Measurements from ENCODE around the gene TSPAN9.

The TSPAN9 gene

DNA sequence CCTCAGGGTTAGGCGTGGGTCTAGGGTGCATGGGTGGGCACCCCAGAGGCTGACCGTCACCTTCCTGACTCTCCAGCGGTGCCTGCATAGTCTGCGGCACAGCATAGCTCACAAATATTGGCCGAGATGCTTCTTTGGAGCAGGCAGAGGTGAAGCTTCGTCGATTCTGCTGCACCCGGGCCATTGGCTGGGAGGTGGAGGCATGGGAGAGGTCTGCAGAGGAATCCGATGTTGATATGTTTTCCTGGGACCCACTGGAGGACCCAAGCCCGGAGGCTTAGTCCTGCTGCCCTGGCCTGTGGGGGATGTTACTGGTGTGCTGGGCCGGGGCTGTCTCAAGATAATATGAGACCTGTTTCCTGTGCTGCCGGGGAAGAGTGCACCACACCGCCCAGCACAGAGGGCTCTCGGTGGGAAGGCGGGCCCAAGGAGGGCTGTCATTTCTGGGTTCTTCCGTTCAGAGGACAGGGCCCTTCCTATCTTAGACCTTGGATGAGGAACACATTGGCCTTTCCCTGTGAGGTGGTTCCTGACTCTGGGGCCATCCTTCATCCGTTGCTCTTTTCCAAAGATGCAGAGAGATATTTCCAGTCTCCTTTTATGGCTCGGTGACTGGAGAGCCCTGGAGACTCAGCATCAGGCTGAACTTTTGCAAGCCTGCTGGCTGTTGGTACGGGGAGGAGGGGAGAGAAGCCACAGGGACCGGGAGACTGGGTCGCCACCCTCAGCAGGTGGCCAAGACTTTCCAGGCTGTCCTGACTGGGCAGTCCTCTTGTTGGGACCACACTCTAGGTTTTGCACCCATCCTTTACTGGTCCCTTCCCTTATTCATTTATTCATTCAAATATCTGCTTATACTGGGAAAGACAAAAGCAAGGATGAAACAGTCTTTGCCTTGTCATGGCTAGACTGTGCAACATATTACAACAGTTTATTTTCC, 143.5 kb downstream of the TSPAN9 start:
- DNase-seq (ENCODE audit: extremely low read depth in 1 of 2, low read depth in 1 of 2), result no peak

DNA sequence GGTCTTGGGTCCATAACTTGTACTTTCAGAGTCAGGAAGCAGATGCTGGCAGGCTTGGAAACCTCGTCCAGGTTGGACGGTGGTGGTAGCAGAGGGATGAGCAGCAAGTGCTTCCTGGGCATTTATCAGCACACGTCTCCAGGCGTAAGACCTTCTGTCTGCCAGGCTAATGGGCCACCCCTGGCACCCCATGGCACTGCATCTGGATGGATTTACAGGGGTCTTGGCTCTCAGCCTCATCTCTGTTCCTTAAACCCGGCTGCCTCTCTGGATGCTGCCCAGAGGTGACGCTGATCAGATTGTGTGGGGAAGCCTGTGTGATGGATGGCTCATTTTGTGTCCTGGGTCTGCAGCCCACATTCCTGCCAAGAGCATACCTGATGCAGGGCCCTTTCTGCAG, 145.1 kb downstream of the TSPAN9 start:
- DNase-seq (ENCODE audit: extremely low read depth in 1 of 2, low read depth in 1 of 2), result no peak

DNA sequence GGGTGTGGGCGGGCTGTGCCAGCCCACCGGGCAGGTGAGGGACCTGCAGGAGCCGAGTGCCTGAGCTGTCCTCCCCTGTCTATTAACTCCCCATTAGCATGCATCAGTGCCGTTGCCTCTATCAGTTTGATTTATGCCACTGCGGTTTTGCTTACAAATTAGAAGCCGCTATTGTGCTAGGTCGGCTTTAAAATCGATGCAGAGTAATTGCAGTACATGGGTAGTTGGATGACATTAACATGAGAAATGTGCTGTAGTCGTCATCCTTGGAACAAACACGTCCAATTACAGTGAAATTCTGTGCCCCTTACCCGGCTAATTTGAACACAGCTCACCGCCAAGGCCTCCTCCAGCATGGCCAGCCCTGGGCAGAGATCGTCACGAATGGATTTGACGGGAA, 145.8 kb downstream of the TSPAN9 start:
- no peak for DNase-seq (ENCODE audit: extremely low read depth in 1 of 2, low read depth in 1 of 2)

DNA sequence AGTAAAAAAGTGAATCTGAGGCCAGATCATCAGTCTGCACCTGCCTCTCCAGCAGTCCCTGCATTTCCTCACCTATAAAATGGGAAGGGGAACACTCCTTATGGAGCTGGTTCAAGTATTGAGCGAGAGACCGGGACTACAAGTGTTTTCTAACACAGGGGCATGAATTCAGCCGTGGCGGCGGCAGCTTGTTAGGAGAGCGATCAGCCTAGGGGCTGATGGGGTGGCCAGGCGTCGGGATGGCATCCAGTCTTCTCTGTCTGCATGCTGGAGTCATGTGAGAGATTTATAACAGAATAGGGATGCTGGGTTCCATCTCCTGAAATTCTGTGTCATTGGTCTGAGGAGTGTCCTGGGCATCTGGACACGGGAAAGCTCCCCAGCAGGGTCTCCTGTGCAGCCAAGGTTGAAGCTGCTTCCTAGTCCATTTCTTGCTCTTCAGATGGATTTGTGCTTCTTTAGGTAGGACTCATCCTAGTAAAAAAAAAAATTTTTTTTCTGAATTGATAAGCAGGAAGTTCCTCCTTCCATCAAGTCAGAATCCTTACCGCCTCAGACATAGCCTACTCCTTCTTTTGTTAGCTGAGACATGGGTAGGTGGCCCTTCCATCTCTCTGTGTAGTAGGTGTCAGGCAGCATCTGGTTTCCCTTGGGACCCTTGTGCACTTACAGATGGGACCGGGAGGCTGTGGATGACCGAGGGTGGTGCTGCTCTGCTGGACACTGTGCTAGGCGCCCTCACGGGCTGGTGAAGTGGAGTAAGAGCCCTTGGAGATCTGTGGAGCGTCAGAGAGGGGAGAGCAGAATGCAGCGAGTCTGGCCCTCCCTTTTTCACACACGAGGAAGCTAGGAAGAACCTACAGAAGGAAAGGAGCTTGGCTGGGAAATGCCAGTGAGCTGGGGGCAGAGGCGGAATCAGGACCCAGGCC, 146.7 kb downstream of the TSPAN9 start:
- DNase-seq (ENCODE audit: extremely low read depth in 1 of 2, low read depth in 1 of 2), result no peak

DNA sequence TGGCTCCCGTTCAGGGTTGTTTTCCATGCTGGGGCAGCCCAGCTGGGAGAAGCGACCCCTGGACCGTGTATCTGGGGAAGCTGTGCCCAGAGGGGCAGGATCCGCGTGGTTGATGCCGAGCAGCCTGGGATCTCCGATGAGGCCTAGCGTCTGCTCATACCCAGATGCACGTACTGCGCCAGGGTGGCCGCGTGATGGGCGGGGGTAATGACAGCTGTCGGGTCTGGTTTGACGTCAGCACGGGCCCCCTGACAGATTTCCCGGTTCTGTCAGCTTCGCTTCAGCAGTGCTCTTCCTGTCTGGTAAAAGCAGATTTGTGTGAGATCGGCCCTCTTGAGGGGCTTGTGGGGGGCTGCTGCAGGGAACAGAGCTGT, 147.3 kb downstream of the TSPAN9 start:
- no peak for DNase-seq (ENCODE audit: extremely low read depth in 1 of 2, low read depth in 1 of 2)

DNA sequence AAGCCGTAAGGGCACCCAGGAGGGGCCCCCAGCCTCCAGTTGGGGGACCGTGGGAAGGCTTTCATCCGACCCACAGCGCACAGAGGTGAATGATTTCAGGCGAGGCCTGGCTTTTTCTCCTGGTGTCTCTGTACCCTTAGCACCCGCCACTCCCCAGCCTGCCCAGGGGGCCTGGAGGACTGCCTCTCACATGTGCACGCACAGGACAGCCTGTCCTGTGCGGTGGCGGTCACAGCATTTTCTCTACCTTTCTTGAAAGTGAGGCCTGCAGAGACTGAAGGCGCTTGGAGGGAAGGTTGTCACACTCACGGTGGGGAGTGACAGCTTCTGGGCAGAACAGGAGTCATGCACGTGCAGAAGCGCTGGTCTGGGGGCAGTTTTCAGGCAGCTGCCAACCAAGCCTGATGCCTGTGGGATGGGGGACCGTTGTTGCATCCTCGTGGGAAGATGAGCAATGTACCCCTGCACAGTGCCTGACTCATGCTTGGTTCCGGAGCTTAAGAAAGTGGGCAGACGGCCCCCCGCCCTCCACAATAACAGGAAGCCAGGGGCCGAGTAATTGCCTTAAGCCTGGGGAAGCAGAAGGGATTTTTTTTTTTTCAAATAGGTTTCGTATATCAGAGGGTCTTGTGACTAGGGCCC, 148.1 kb downstream of the TSPAN9 start:
- no peak for DNase-seq (ENCODE audit: extremely low read depth in 1 of 2, low read depth in 1 of 2)

DNA sequence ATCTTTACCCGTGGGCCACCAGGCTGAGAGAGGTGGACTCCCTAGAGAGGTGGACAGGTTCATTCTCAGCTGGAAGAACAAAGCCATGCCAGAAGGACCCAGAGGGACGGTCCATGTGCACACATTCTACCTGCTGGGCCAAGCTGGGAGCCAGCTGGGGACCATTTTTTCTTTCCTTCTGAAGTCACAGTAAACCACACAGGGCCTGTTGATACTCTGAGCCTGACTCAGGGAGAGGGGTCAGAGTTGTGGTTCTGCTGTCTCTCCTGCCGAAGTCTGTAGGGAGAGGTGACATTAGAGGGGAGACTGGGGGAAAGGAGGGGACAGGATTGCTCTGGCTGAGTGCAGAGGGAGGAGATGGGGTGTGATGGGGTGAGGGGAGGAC, 148.6 kb downstream of the TSPAN9 start:
- DNase-seq (ENCODE audit: extremely low read depth in 1 of 2, low read depth in 1 of 2), result no peak

DNA sequence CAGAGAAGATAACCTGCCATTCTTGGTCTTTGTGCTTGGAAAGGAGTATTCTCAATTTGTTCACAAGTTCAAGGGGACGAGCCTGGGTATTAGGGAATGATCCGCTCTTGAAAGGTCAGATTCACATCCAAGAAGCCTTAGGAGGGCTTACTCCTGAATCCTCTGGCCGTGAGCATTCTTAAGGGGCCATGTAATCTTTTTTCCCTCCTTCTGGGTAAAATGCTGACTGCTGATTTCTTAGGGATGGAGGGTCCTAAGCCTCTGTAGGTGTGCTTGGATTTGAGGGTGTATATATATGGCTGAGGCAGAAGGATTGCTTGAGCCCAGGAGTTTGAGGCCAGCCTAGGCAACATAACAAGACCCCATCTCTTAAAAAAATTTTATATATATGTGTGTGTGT, 149.1 kb downstream of the TSPAN9 start:
- DNase-seq (ENCODE audit: extremely low read depth in 1 of 2, low read depth in 1 of 2), result no peak

DNA sequence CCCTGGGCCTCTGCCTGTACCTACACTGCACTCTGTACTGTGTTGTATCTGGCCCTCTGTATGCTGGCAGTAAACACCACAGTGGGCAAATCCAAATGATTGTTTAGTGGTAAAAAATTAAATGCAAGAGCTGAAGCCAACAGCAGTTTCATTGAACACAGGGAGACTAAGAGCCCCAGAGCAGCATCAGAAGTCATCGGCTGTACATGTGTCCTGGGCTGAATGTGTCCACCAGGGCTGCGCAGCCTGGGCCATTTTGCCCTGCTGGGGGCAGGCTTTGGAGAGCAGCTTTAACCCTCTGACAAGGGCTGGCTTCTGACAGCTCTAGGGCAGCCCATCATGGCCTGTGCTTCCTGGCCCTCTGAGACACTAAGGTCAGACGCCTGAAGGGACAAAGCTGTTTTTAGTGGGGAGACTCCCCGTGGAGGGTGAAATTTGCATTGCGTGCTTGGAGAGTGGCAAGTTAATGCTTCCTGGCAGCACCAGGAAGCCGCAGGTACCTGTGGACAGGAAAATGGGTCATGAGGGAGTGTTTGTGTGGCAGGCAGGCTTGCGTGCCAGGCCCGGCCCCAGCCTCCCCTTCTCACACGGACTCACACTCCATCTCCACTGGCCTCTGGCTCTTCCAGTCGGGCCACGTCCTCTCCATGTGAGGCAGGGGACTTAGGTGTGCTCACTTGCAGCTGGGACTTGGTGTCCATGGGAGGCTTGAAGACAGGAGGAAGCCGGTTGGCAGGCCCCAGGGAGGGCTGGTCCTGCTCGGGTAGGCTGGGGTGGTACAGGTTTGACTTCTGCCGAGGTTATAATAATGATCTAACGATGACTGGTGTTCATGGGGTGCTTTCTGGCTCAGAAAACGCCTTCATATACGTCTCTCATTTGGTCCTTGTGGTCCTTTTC, 150.1 kb downstream of the TSPAN9 start:
- DNase-seq (ENCODE audit: extremely low read depth in 1 of 2, low read depth in 1 of 2), result no peak

DNA sequence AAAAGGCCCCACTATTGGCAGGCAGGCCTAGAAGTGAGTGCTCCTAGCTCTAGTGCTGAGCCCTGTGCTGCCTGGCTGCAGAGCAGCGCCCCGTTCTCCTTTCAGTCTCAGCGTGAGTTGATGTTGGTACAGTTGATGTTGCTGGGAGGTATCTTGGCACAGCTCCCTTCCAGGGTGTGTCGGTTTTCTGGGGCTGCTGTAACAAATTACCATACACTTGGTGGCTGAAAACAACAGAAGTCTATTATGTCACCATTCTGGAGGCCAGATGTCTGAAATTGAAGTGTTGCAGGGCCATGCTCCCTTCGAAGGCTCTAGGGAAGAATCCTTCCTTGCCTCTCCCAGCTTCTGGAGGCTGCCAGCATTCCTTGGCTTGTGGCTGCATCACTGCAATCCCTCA, 151.4 kb downstream of the TSPAN9 start:
- no peak for DNase-seq (ENCODE audit: extremely low read depth in 1 of 2, low read depth in 1 of 2)

DNA sequence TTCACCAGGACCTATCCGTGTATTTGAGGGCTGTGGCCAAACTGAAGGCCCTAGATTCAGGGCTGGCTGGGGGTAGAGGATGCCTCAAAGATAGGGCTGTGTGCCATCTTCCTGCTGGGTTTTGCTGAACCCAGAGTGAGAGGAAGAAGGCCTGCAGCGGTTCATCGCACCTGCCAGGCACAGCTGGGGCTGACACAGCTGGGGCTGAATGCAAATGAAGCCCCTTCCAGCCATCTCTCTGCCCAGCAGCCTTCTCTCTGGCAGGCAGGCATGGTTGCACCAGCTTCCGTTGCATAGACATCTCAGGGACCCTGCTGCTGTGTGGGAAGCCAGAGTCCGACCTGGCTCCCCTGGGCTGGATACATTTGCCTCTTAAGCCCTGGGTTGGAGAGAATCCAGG, 152.4 kb downstream of the TSPAN9 start:
- DNase-seq (ENCODE audit: extremely low read depth in 1 of 2, low read depth in 1 of 2), result no peak

DNA sequence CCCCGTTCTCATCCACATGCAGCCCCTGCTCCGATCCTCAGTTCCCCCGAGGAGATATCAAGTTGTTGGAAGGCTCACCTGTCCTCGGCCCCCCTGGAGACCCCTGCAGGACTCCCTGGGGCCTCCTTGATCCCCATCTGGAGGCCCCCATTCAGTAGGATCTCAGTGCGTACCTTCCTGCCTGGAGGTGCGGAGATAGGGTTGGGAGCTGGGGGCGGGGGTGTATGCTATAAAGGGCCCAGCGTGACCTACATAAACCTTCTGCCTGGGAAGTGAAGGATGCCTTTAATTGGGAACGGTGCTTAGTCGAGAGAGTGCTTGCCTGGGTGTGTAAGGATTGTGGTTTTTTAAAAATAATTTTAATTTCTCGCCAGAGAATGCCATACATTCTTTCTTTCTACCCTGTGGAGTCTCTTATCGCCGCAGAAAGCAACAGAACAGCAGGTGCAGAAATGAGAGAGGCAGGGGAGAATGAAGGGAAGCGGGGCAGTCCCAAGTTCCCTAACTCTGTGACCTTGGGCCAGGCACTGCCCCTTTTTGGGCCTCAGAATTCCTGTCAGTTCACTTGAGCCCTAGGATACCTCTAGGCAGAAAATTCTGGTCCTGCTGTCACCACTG, 153.7 kb downstream of the TSPAN9 start:
- DNase-seq (ENCODE audit: extremely low read depth in 1 of 2, low read depth in 1 of 2), result no peak

DNA sequence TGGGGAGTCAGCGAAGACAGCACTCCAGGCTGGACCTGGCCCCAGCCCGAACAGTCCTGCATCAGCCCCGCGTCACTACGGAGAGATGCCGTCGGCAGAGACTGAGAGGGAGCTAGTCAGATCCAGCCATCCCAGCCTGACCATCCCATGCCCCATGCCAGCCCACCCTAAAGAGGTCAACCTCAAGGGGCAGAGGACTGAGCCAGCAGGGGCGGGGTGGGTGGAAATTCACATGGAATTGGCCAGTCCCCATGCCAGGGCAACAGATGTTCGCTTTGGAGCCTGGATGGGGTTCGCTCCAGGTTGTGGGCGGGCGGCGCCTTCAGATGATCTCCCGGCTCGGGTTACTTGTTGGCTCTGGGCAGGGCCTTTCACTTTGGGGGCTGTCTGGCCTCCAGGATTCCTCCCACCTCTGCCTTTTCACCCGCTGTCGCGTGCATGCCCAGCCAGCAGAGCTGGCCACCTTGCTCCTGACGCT, 154.3 kb downstream of the TSPAN9 start:
- DNase-seq (ENCODE audit: extremely low read depth in 1 of 2, low read depth in 1 of 2), result no peak

DNA sequence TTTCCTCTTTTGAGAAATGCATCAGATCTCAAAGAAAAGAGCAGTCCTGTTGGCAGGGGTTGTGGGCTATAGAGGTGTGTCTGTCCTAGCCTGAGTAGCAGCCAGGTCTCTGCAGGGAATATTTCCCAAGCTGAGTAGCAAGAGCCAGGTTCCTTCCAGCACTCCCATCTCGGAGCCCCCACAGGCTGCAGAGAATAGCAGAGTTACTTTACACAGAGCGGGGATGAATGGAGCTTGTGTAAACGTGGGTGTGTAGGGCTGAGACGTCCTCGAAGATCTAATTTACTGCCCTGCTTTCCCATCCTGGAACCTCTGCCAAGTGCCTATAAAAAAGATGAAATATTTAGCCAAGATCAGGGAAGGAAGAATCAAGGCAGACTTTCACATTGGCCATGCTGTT, 156.6 kb downstream of the TSPAN9 start:
- no peak for DNase-seq (ENCODE audit: extremely low read depth in 1 of 2, low read depth in 1 of 2)

DNA sequence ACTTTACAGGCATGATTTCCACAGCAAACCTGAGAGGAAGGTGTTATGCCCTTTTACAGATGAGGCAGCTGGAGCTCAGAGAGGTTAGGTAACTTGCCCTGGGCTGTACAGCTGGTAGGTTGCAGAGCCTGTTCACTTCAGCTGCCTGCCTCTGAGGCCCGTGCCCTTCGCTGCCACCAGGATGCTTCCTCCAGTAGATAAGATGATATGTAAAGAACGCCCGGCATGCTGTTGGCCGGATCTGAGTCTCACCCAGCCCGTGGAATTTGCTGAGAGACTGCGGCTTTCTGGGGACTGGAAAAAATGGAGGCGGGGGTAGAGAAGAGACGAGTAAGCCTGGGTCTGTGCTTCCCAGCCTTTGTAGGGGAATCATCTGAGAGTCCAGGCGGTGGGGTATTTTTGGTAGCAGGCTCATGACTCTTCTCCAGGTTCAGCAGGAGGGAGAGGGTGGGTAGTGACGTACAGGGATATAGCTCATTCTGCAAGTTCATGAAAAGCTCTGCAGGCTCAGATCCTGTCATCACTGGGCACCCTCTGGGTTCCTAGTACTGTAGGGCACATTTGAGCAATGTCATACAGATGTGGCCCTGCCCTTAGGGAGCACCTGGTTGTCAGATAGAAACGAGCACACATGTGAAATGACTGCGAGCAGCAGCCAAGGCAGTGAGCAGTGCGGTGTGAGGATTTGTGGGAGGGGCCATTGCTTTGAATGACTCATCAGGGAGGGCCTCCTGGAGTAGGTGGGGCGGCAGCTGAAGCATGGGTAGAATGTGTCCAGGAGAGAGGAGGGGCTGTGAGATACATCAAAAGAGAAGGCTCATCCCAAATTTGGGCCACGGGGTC, 159.4 kb downstream of the TSPAN9 start:
- no peak for DNase-seq (ENCODE audit: extremely low read depth in 1 of 2, low read depth in 1 of 2)

DNA sequence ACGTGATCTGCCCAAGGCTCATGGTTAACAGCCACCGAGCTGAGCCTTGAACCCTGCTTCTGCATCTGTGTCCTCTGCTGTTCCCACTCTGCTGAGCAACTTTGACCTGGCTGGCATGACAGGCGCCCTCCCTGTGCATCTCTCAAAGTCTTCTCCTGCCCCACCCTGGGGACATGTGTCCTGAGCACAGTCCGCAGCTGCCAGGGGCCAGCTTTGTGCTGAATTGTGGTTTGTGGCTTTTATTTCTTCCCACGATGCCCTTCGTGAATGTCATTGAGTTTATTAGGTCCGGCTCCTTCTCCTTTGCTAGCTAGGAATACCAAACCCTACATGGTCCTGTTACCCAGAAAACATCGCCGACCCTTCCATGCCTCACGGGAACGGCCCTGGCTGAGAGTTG, 161.0 kb downstream of the TSPAN9 start:
- DNase-seq (ENCODE audit: extremely low read depth in 1 of 2, low read depth in 1 of 2), result no peak

DNA sequence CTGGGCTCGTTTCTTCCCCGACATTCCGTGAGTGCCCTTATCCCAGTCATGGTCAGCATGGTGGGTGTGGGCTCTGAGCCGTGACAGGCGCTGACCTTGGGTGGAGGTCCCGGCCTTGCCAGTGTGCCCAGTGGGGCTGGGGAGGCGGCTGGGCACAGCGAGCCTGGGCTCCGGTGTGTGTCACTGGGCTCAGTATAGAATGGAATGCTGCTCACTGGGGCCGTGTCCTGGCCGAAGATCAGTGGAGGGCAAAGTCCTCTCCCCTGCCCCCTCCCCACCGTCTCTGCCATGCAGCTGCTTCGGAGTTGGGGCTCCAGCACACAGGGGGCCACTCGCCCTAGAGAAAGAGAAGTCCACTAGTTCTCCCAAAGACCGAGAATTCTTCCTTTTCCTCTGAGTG, 164.4 kb downstream of the TSPAN9 start:
- no peak for DNase-seq (ENCODE audit: extremely low read depth in 1 of 2, low read depth in 1 of 2)

DNA sequence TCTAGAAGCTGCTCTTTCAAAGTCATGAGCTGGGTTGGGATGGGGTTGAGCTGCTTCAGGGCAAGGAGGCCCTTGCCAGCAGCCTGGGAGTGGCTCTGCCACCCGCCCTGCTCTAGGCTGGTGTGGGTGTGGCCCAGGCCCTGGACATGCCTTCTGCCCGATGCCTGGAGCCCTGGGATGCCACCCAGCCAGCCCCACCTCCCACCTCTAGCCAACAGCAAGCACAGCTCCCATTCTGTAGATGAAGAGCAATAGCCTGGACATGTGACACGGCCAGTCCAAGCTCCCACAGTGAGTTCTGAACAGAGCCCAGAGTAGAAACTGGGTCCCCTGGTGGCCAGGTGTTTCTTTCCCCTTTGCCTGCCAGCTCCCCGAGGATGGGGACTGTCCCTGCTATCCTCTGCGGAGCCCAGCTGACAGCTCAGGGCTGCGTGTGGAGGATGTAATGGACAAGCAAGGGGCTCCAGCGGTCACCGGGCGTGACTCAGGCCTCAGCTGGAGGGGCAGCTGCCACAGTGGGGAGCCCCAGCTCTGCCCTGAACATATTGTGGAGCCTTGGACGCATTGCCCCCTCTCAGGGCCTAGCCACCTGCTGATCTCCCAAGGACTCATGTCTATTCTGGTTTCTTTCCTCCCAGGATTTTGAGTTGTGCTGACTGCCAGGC, 165.2 kb downstream of the TSPAN9 start:
- DNase-seq (ENCODE audit: extremely low read depth in 1 of 2, low read depth in 1 of 2), result no peak
